ENCODE data around the gene ZNF714. TPM values are rescaled to one million over a fixed set of nuclear protein-coding genes. Genes with fewer than 3 reads are reported as not detected.

ZNF714 gene
- total RNA-seq: 4.6 and 5.5 TPM in 2 replicates

GRCh38 chr19:21082011-21082975, at the start of gene ZNF714:
Gene ZNF714, plus strand, starts transcription at chr19:21082203. Its CDS starts 16,066 bp downstream, at chr19:21098269.

GRCh38 chr19:21141787-21142464, 59.9 kb downstream of the ZNF714 start, which contains the start of gene ZNF431:
Gene ZNF431, plus strand, starts transcription at chr19:21142040. Its CDS starts 144 bp downstream, at chr19:21142184.

Other genes starting within 250 kb of the ZNF714 start
- 1.0 and 1.5 TPM in 2 replicates for gene ZNF85, start 159.0 kb upstream of the ZNF714 start, total RNA-seq
- 4.7 and 15.2 TPM in 2 replicates for gene ZNF430, start 61.5 kb upstream of the ZNF714 start, total RNA-seq
- gene ZNF431, start 59.8 kb downstream of the ZNF714 start, total RNA-seq: 1.1 and 1.3 TPM in 2 replicates
- gene ZNF708, start 247.2 kb downstream of the ZNF714 start, total RNA-seq: 1.1 and 4.1 TPM in 2 replicates